Gastroesophageal sphincter (tissue), 3 donors: ENCODE measurements around the gene NPC1L1.

ENCODE experiments used
- CTCF ChIP-seq, 4 experiments: fragments of 200-600 bp in 2 of 4; fragments of 450-650 bp in 2 of 4; sonication (generic) in 1 of 4; IDR thresholded peaks; one replicate each; pipeline ENCODE4 v1.5.1; 2017 to 2019; ENCODE audit warnings: antibody characterized with exemption in 4 of 4, mild to moderate bottlenecking in 2 of 4, moderate library complexity in 2 of 4
- POLR2AphosphoS5 ChIP-seq: sonication (generic); formaldehyde crosslinking; IDR thresholded peaks from one replicate; pipeline ENCODE4 v1.6.1; 2017; ENCODE audit warnings: antibody characterized with exemption

GRCh38 chr7:44575054-44575453 lies 33.9 kb upstream of the NPC1L1 start:
- TF ChIP-seq CTCF (IDR thresholded peaks at IDR 0.05) (no peak), POLR2AphosphoS5 (no peak)
